Naive thymus-derived CD4-positive, alpha-beta T cell (primary cell): ENCODE data around the gene LRRC52. TPM values are rescaled to one million over a fixed set of nuclear protein-coding genes. Genes with fewer than 3 reads are reported as not detected.

Experiments used
- ATAC-seq: fragments of 150-1000 bp; cut with Tn5 transposase; 2 replicates; pipeline ENCODE4 v1.10.0; 2021; ENCODE audit warnings: mild to moderate bottlenecking, moderate library complexity
- CTCF ChIA-PET: fragments of 350-600 bp; sonication (Branson Sonifier 250); formaldehyde crosslinking; loops from one replicate; lab custom pipeline; 2021; ENCODE audit warnings: antibody characterized with exemption; lab: Charles Lee
- POLR2A ChIA-PET: fragments of 350-600 bp; sonication (Branson Sonifier 250); formaldehyde crosslinking; loops from one replicate; lab custom pipeline; 2021; ENCODE audit warnings: antibody characterized with exemption, inconsistent platforms; lab: Charles Lee
- DNase-seq, 9 donors: peaks; one replicate each; pipeline versions ENCODE4 v3.0.0 to v3.0.0-alpha.2; 2020 to 2022; ENCODE audit warnings: mixed read lengths in 1 of 9
- H3K27ac ChIP-seq: one replicate; pipeline ENCODE4 v1.7.0; 2013; ENCODE audit warnings: mild to moderate bottlenecking, low read depth, low read length, moderate library complexity
- H3K27me3 ChIP-seq, 2 donors: one replicate each; pipeline ENCODE4 v1.7.0; 2013; ENCODE audit warnings: low read length in 2 of 2, mild to moderate bottlenecking in 2 of 2, moderate library complexity in 2 of 2; ENCODE audit not compliant: control insufficient read depth in 2 of 2, insufficient read depth in 2 of 2
- H3K36me3 ChIP-seq, 3 experiments: 1 replicate in 2 of 3; 2 replicates in 1 of 3; pipeline ENCODE4 v1.7.0; 2013; ENCODE audit warnings: low read length in 3 of 3, mild to moderate bottlenecking in 3 of 3, moderate library complexity in 1 of 3; ENCODE audit not compliant: insufficient read depth in 3 of 3, control insufficient read depth in 2 of 3
- H3K4me1 ChIP-seq, 2 donors: one replicate each; pipeline ENCODE4 v1.7.0; 2013; ENCODE audit warnings: low read length in 2 of 2, mild to moderate bottlenecking in 2 of 2, moderate library complexity in 1 of 2; ENCODE audit not compliant: control insufficient read depth in 2 of 2, insufficient read depth in 2 of 2
- H3K4me3 ChIP-seq: 2 replicates; pipeline ENCODE4 v1.7.0; 2013; ENCODE audit warnings: mild to moderate bottlenecking, low read length
- H3K9me3 ChIP-seq, 3 experiments: 1 replicate in 2 of 3; 2 replicates in 1 of 3; pipeline ENCODE4 v1.7.0; 2013; ENCODE audit warnings: low read length in 3 of 3; ENCODE audit not compliant: control insufficient read depth in 2 of 3
- H3K27ac Mint-ChIP-seq, 9 donors: one replicate each; pipeline ENCODE4 v1.8.0; 2020 to 2022; ENCODE audit warnings: mixed read lengths in 9 of 9, mild to moderate bottlenecking in 8 of 9, moderate library complexity in 5 of 9, inconsistent platforms in 2 of 9
- H3K27me3 Mint-ChIP-seq, 5 donors: one replicate each; pipeline ENCODE4 v1.8.0; 2021 to 2022; ENCODE audit warnings: mixed read lengths in 5 of 5, mild to moderate bottlenecking in 1 of 5
- H3K36me3 Mint-ChIP-seq, 5 donors: one replicate each; pipeline ENCODE4 v1.8.0; 2020 to 2022; ENCODE audit warnings: mixed read lengths in 5 of 5, mild to moderate bottlenecking in 3 of 5, inconsistent platforms in 1 of 5
- H3K4me1 Mint-ChIP-seq, 7 donors: one replicate each; pipeline ENCODE4 v1.8.0; 2020 to 2022; ENCODE audit warnings: mixed read lengths in 7 of 7, mild to moderate bottlenecking in 3 of 7, inconsistent platforms in 1 of 7
- H3K4me3 Mint-ChIP-seq, 10 donors: one replicate each; pipeline ENCODE4 v1.8.0; 2020 to 2022; ENCODE audit warnings: mild to moderate bottlenecking in 10 of 10, mixed read lengths in 10 of 10, moderate library complexity in 6 of 10, inconsistent platforms in 2 of 10
- H3K9me3 Mint-ChIP-seq, 11 donors: one replicate each; pipeline ENCODE4 v1.8.0; 2020 to 2022; ENCODE audit warnings: mixed read lengths in 11 of 11, mild to moderate bottlenecking in 4 of 11, inconsistent platforms in 1 of 11, moderate library complexity in 1 of 11
- intact Hi-C, 2 donors: fragments of 100-400 bp; cut with micrococcal nuclease; formaldehyde crosslinking; loops; one replicate each; pipeline ENCODE4 v1.15.1; 2023
- polyA plus RNA-seq, 2 donors: library from polyadenylated mRNA; unstranded; fragments of 300-500 nt; fragmentation: Illumina TruSeq; gene quantifications; one replicate each; pipeline ENCODE4 v1.2.3, GENCODE V29; 2021
- total RNA-seq, 6 experiments: library from RNA in 5 of 6; stranded (reverse) in 5 of 6; gene quantifications; 1 replicate in 5 of 6; 2 replicates in 1 of 6; pipeline ENCODE4 v1.2.3 and lab custom pipeline; 2021 to 2026

Gene LRRC52
- total and polyA plus RNA-seq, 7 experiments from 2014 or later: not detected

DNA sequence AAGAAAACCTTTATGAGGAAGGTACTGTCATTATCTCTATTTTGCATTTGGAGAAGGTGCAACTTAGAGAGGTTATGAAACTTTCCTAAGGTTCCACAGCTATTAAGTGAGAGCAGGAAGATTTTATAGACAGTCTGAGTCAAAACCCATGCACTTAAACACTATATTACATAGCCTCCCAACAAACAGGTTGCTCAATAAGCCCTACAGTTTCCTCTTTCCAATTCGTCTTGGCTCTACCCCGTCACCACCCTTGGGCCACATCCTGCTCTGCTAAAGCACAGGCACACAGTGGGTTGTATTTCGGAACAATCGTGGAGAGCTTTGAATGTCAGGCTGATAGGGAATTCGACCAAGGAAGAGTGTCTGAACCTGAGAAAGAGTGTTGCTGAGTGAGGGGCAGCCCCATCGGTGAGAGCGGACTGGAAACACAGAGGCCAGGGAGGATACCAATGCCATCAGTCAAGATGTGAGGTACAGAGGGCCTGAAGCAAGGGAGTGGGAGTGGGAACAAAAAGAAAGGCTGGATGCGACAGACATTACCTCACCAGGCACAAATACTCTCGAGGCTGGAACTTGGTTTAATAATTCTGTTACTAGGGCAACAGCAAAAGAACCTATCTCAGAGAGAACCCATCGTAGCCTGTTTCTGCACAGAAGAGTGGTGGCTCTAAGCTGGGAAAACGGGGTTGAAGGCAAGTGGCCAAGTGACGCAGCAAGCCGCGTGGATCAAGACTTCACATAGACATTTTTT lies 6.3 kb upstream of the LRRC52 start:
- Mint-ChIP-seq H3K4me3 (no peak overlapping the region), H3K4me1 (peaks cover 0 to 3% (median 0%) of the 10 kb centered on the region in 7 donors), H3K9me3 (no peaks in the 10 kb centered on the region), H3K27ac (no peak overlapping the region), H3K27me3 (peaks cover 16 to 47% (median 33%) of the 10 kb centered on the region in 5 donors), H3K36me3 (no peaks in the 10 kb centered on the region)
- DNase-seq (no peak), ATAC-seq (peak; percentile 61)
- H3K4me3 ChIP-seq: no peak overlapping the region
- intact Hi-C loops: no loop called here
- H3K9me3 ChIP-seq: no peaks in the 10 kb centered on the region
- H3K27me3 ChIP-seq: no peaks in the 10 kb centered on the region
- no peaks in the 10 kb centered on the region for H3K4me1 ChIP-seq
- ChIA-PET CTCF (no interaction called here), POLR2A (no interaction called here)
- H3K27ac ChIP-seq: no peak overlapping the region
- no peaks in the 10 kb centered on the region for H3K36me3 ChIP-seq

DNA sequence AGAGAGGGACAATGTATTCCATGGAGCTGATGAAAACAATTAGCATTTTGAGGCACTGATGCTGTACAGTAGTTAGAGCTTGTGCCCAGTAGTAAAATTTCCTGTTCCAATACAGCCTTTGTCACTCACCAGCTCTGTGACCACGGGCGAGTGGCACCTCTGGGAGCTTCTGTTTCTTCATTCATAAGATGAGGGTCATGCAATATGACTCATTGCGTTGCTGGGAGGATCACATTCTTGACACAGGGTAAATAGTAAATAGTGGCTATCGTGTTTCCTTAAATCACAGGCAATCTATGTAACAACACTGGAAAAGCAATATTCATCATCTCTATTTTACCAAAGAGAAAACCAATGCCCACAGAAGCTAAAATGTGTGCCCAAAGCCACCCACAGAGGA lies 4.5 kb upstream of the LRRC52 start:
- no peak overlapping the region for H3K4me3 ChIP-seq
- ChIA-PET POLR2A (no interaction called here), CTCF (no interaction called here)
- Mint-ChIP-seq H3K27ac (no peak overlapping the region), H3K9me3 (no peaks in the 10 kb centered on the region), H3K27me3 (peaks cover 26 to 54% (median 31%) of the 10 kb centered on the region in 5 donors), H3K4me3 (no peak overlapping the region), H3K36me3 (no peaks in the 10 kb centered on the region), H3K4me1 (peaks cover 0 to 3% (median 0%) of the 10 kb centered on the region in 7 donors)
- intact Hi-C loops: no loop called here
- no peaks in the 10 kb centered on the region for H3K27me3 ChIP-seq
- no peak for DNase-seq
- H3K9me3 ChIP-seq: no peaks in the 10 kb centered on the region
- H3K36me3 ChIP-seq: no peaks in the 10 kb centered on the region
- no peak for ATAC-seq
- H3K27ac ChIP-seq: no peak overlapping the region
- H3K4me1 ChIP-seq: no peaks in the 10 kb centered on the region

DNA sequence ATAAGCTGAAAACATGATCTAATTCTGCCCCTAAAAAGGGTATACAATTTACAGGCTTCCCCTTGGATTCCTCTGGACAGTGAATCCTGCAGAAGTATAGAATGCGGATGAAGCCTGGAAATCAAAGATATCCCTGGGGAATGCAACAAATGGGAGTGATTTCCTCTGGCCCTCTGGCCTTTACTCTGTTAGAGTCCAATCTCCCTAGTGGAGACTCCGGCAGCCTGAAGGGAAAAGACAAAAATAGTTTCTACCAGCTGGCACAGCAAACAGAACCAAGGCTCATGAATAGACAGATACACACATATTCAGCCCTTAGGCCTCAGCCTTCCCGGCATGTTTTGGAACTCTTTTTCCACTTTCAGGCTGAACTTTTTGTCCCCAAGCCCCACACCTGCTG lies 3.9 kb upstream of the LRRC52 start:
- Mint-ChIP-seq H3K27ac (no peak overlapping the region), H3K36me3 (no peaks in the 10 kb centered on the region), H3K9me3 (peaks cover 0 to 1% (median 0%) of the 10 kb centered on the region in 11 donors), H3K27me3 (peaks cover 32 to 57% (median 37%) of the 10 kb centered on the region in 5 donors), H3K4me1 (peaks cover 0 to 3% (median 0%) of the 10 kb centered on the region in 7 donors), H3K4me3 (no peak overlapping the region)
- Histone ChIP-seq H3K4me3 (no peak overlapping the region), H3K36me3 (no peaks in the 10 kb centered on the region), H3K4me1 (no peaks in the 10 kb centered on the region), H3K27ac (no peak overlapping the region), H3K9me3 (no peaks in the 10 kb centered on the region), H3K27me3 (no peaks in the 10 kb centered on the region)
- ChIA-PET CTCF (no interaction called here), POLR2A (no interaction called here)
- DNase-seq: no peak
- no peak for ATAC-seq
- intact Hi-C loops: no loop called here

DNA sequence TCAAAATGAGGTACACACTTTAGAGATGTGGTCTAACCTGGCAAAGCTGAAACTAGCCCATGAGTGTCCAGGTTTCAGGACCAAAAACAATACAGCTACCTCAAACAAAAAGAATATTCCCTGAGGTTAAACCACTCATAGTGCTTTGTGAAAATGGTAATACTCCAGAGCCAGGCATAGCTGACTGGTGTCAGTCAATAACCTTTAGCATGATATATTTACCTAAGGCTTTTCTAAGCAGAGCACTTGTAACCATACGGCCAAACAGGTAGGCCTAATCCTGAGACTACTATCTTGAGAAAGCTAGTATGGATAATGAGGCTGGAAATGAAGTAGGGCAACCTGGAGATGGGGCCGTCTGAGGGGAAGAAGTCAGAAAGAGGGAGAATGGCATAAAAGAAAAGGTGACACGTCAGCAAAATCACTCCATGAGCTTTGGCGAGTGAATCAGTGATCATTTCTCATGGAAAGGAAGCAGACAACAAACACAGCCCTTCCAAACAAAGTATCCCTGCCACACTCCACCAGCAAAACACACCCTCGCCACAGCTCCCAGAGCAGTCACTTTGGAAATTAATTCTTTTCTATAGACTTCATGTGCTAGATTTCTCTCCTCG lies 1.7 kb upstream of the LRRC52 start:
- Histone ChIP-seq H3K36me3 (no peaks in the 10 kb centered on the region), H3K27me3 (no peaks in the 10 kb centered on the region), H3K9me3 (no peaks in the 10 kb centered on the region), H3K27ac (no peak overlapping the region), H3K4me1 (no peaks in the 10 kb centered on the region), H3K4me3 (no peak overlapping the region)
- Mint-ChIP-seq H3K4me1 (peaks cover 0 to 3% (median 0%) of the 10 kb centered on the region in 7 donors), H3K9me3 (peaks cover 0 to 1% (median 0%) of the 10 kb centered on the region in 11 donors), H3K36me3 (no peaks in the 10 kb centered on the region), H3K27me3 (peaks cover 41 to 57% (median 44%) of the 10 kb centered on the region in 5 donors), H3K4me3 (no peak overlapping the region), H3K27ac (no peak overlapping the region)
- intact Hi-C loops: no loop called here
- DNase-seq: no peak
- POLR2A ChIA-PET: no interaction called here
- no peak for ATAC-seq
- CTCF ChIA-PET: no interaction called here

DNA sequence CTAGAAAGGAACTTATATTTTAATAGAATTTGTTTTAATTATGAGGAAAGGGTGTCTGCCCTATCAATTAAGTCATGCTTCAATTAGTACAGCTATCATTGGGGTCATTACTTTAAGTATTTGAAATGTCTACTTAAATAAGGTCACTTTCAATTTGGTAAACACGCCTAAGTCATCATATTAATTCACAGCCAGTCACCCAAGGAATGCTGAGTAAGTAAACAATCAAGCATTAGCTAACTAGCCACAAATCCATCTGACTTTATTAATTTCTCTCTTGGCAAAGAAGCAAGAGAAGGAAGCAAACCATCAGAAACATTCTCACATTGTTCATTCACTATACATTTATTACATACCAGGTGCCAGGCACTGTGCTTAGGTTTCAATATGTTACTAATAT lies 1.2 kb upstream of the LRRC52 start:
- Mint-ChIP-seq H3K4me1 (peaks cover 0 to under 1% (median 0%) of the 10 kb centered on the region in 7 donors), H3K9me3 (peaks cover 0 to 1% (median 0%) of the 10 kb centered on the region in 11 donors), H3K27ac (no peak overlapping the region), H3K4me3 (no peak overlapping the region), H3K36me3 (no peaks in the 10 kb centered on the region), H3K27me3 (peaks cover 41 to 57% (median 44%) of the 10 kb centered on the region in 5 donors)
- no peaks in the 10 kb centered on the region for H3K27me3 ChIP-seq
- ChIA-PET CTCF (no interaction called here), POLR2A (no interaction called here)
- H3K27ac ChIP-seq: no peak overlapping the region
- H3K4me1 ChIP-seq: no peaks in the 10 kb centered on the region
- no peaks in the 10 kb centered on the region for H3K9me3 ChIP-seq
- H3K36me3 ChIP-seq: no peaks in the 10 kb centered on the region
- no peak overlapping the region for H3K4me3 ChIP-seq
- no peak for DNase-seq
- intact Hi-C loops: no loop called here
- ATAC-seq: no peak

DNA sequence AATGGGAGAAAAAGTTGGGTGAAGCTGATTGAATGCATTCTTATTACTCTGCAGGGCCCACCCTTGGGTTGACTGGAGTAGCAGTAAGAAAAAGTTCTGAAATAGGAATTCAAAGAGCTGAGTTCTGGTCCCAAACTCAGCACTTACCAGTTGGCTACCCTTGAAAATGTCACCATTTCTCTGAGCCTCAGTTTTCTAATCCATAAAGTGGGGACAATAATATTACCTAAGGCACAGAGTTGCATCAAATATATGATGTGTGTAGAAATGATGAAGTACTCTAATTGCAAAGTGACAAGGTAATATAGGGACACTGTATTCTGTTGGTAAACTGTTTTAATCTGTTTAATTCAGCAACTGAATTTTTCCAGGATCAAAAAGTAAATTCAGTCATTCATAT lies 1.2 kb downstream of the LRRC52 start:
- intact Hi-C loops: no loop called here
- ChIA-PET POLR2A (no interaction called here), CTCF (no interaction called here)
- Mint-ChIP-seq H3K27me3 (peaks cover 36 to 55% (median 47%) of the 10 kb centered on the region in 5 donors), H3K9me3 (peaks cover 0 to 1% (median 0%) of the 10 kb centered on the region in 11 donors), H3K4me1 (no peaks in the 10 kb centered on the region), H3K4me3 (no peak overlapping the region), H3K27ac (no peak overlapping the region), H3K36me3 (no peaks in the 10 kb centered on the region)
- Histone ChIP-seq H3K36me3 (no peaks in the 10 kb centered on the region), H3K4me1 (no peaks in the 10 kb centered on the region), H3K9me3 (no peaks in the 10 kb centered on the region), H3K4me3 (no peak overlapping the region), H3K27me3 (no peaks in the 10 kb centered on the region), H3K27ac (no peak overlapping the region)
- ATAC-seq: no peak
- no peak for DNase-seq

DNA sequence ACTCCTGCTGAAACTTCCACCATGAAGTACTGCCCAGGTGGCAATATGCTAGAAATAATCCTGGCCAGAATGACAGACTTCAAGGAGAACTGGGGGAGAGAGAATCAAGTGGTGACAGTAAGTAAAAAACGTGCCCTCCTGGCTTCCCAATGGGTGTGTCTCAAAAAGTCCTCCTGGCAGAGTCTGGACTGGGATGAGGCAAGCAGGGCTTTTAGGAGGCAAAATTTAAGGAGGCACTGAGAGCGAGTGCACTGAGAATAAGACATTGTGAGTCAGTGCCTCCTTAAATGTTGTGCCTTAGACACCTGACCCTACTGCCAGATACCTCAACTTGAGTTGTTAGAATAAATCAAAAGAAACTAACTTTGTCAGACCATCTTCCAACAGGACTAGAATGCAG lies 2.2 kb downstream of the LRRC52 start:
- ChIA-PET CTCF (no interaction called here), POLR2A (no interaction called here)
- Histone ChIP-seq H3K9me3 (no peaks in the 10 kb centered on the region), H3K36me3 (no peaks in the 10 kb centered on the region), H3K4me1 (no peaks in the 10 kb centered on the region), H3K27me3 (no peaks in the 10 kb centered on the region), H3K27ac (no peak overlapping the region), H3K4me3 (no peak overlapping the region)
- intact Hi-C loops: no loop called here
- DNase-seq (no peak), ATAC-seq (no peak)
- Mint-ChIP-seq H3K36me3 (no peaks in the 10 kb centered on the region), H3K9me3 (peaks cover 0 to 1% (median 0%) of the 10 kb centered on the region in 11 donors), H3K27ac (no peak overlapping the region), H3K4me1 (no peaks in the 10 kb centered on the region), H3K4me3 (no peak overlapping the region), H3K27me3 (peaks cover 36 to 51% (median 42%) of the 10 kb centered on the region in 5 donors)
